ENCODE results near the gene DPF3. TPM values are rescaled to one million over a fixed set of nuclear protein-coding genes. Genes with fewer than 3 reads are reported as not detected.

DPF3 gene
- total and polyA plus RNA-seq, 9 of the 15 experiments (the other 6 are each of a cell fraction or from before 2014, with no cell fraction given) = 0.21 to 4.9 (median 1.2) TPM

- Histone ChIP-seq H4K20me1 (replicated peaks; ENCODE audit: control insufficient read depth, insufficient read depth, low read length) (no peaks in the 10 kb centered on the region; the same call in 1 of the 2 replicates), H3K79me2 (ENCODE audit: control insufficient read depth, insufficient read depth, low read length) (no peaks in the 10 kb centered on the region), H3K27ac (ENCODE audit: extremely low read depth, low read depth, low read length) (no peak overlapping the region), H3K36me3 (ENCODE audit: control insufficient read depth, insufficient read depth, low read length) (no peaks in the 10 kb centered on the region), H2AFZ (ENCODE audit: low read depth, low read length) (no peak overlapping the region), H3K9me1 (ENCODE audit: control insufficient read depth, insufficient read depth, low read length) (no peaks in the 10 kb centered on the region), H3K9ac (ENCODE audit: insufficient read depth in 1 of 2, low read depth in 2 of 2, low read length in 2 of 2) (no peak overlapping the region), H3K4me2 (ENCODE audit: insufficient read depth, low read length) (no peak overlapping the region), H3K4me1 (replicated peaks in 1 of 2; ENCODE audit: control insufficient read depth in 2 of 2, insufficient read depth in 2 of 2, low read length in 2 of 2) (no peaks in the 10 kb centered on the region), H3K4me3 (no peak overlapping the region), H3K27me3 (ENCODE audit: control insufficient read depth in 2 of 2, insufficient read depth in 2 of 2, low read length in 2 of 2) (no peaks in the 10 kb centered on the region), H3K9me3 (replicated peaks; ENCODE audit: control insufficient read depth, insufficient read depth, low read depth, low read length) (no peaks in the 10 kb centered on the region)
- peak; percentile 16; the same call in 1 of the 2 replicates for TF ChIP-seq JUND (IDR thresholded peaks at IDR 0.05; ENCODE audit: borderline replicate concordance, low read depth, low read length)
- TF ChIP-seq JUND (tag; IDR thresholded peaks at IDR 0.05; ENCODE audit: borderline replicate concordance, low read depth, low read length) = no peak
- TF ChIP-seq ATF3 (IDR thresholded peaks at IDR 0.05) = peak; percentile 56; the same call in 1 of the 2 replicates
- no peak for TF ChIP-seq ATF3 (CRISPR knock-in tag; conservative IDR thresholded peaks at IDR 0.05)
- TF ChIP-seq POLR2AphosphoS2 (IDR thresholded peaks at IDR 0.05; ENCODE audit: low read length) = no peak
- no peak for TF ChIP-seq MEF2A (IDR thresholded peaks at IDR 0.05; ENCODE audit: control insufficient read depth, low read depth, low read length)
- peak; percentile 35; the same call in 1 of the 2 replicates for TF ChIP-seq FOSL1 (tag; conservative IDR thresholded peaks at IDR 0.05)
- ChIA-PET CTCF (ENCODE audit: low intra/inter-chr PET ratio) (no interaction called here), POLR2A (no interaction called here)
- intact Hi-C loops (cut with micrococcal nuclease) (no loop called here), in situ Hi-C loops (cut with MboI) (no loop called here)
- BruUV-seq (replicated peaks) = no TSS peak
- FAIRE-seq (no peak), ATAC-seq (no peak), DNase-seq (ENCODE audit: extremely low read depth in 1 of 4, low spot score in 3 of 4) (no peak)
- WGBS (ENCODE audit: insufficient coverage, low coverage, missing lambda C conversion rate) = 5% methylated on average over 3 of the region's 4 CpGs
These were observed 92.5 kb downstream of the DPF3 start for GRCh38 chr14:72801381-72801812.

All from K562 (cell line).